GM23338 (cell line): Measurements from ENCODE around the gene PSMA5. TPM values are rescaled to one million over a fixed set of nuclear protein-coding genes. Genes with fewer than 3 reads are reported as not detected.

Experiments
- ATAC-seq: fragments of 200-7000 bp; cut with Tn5 transposase; 3 replicates; pipeline ENCODE4 v1.9.1; 2020
- DNase-seq: peaks from one replicate; pipeline ENCODE4 v3.0.0-alpha.2; 2015; ENCODE audit warnings: low spot score
- H2AFZ ChIP-seq: fragments of 200-600 bp; sonication (generic); 2 replicates; pipeline ENCODE4 v1.8.0; 2016; ENCODE audit warnings: antibody characterized with exemption, mild to moderate bottlenecking, moderate library complexity
- H3F3A ChIP-seq: fragments of 200-600 bp; sonication (generic); replicated peaks from 2 replicates; pipeline ENCODE4 v1.8.0; 2017; ENCODE audit warnings: antibody characterized with exemption, mixed run types, low read depth
- H3K27ac ChIP-seq: fragments of 200-600 bp; sonication (generic); 2 replicates; pipeline ENCODE4 v1.6.1; 2016; ENCODE audit warnings: low read depth
- H3K27me3 ChIP-seq: fragments of 200-600 bp; sonication (generic); 2 replicates; pipeline ENCODE4 v1.8.0; 2016; ENCODE audit warnings: mild to moderate bottlenecking, mixed run types, moderate library complexity; ENCODE audit not compliant: insufficient read depth
- H3K36me3 ChIP-seq: fragments of 200-600 bp; sonication (generic); 2 replicates; pipeline ENCODE4 v1.8.0; 2016; ENCODE audit warnings: mild to moderate bottlenecking; ENCODE audit not compliant: insufficient read depth
- H3K4me1 ChIP-seq: fragments of 200-600 bp; sonication (generic); 2 replicates; pipeline ENCODE4 v1.8.0; 2016; ENCODE audit warnings: mild to moderate bottlenecking, moderate library complexity; ENCODE audit not compliant: insufficient read depth
- H3K4me2 ChIP-seq: fragments of 200-600 bp; sonication (generic); 2 replicates; pipeline ENCODE4 v1.7.1; 2017; ENCODE audit warnings: mixed run types
- H3K4me3 ChIP-seq: fragments of 200-600 bp; sonication (generic); 2 replicates; pipeline ENCODE4 v1.6.1; 2016; ENCODE audit warnings: mixed run types
- H3K79me2 ChIP-seq: fragments of 200-600 bp; sonication (generic); replicated peaks from 2 replicates; pipeline ENCODE4 v1.8.0; 2017; ENCODE audit warnings: mild to moderate bottlenecking; ENCODE audit not compliant: insufficient read depth
- H3K9me2 ChIP-seq: fragments of 200-600 bp; sonication (generic); 2 replicates; pipeline ENCODE4 v1.8.0; 2017; ENCODE audit not compliant: insufficient read depth
- H4K20me1 ChIP-seq: fragments of 200-600 bp; sonication (generic); replicated peaks from 2 replicates; pipeline ENCODE4 v1.8.0; 2017; ENCODE audit warnings: mild to moderate bottlenecking; ENCODE audit not compliant: insufficient read depth
- H3K27ac Mint-ChIP-seq: 2 replicates; pipeline ENCODE4 v1.8.0; 2020; ENCODE audit warnings: inconsistent platforms, mild to moderate bottlenecking, moderate library complexity, mixed read lengths
- H3K27me3 Mint-ChIP-seq: 3 replicates; pipeline ENCODE4 v1.8.0; 2022; ENCODE audit warnings: low read depth, mild to moderate bottlenecking, moderate library complexity, mixed read lengths, inconsistent platforms; ENCODE audit not compliant: insufficient read depth, poor library complexity
- H3K36me3 Mint-ChIP-seq: 3 replicates; pipeline ENCODE4 v1.8.0; 2021; ENCODE audit warnings: low read depth, mild to moderate bottlenecking, inconsistent platforms, moderate library complexity, mixed read lengths
- H3K4me1 Mint-ChIP-seq: 3 replicates; pipeline ENCODE4 v1.8.0; 2020; ENCODE audit warnings: mild to moderate bottlenecking, inconsistent platforms, mixed read lengths
- H3K4me3 Mint-ChIP-seq: 3 replicates; pipeline ENCODE4 v1.8.0; 2021; ENCODE audit warnings: moderate library complexity, mild to moderate bottlenecking, inconsistent platforms, mixed read lengths
- H3K9me3 Mint-ChIP-seq: 3 replicates; pipeline ENCODE4 v1.8.0; 2020; ENCODE audit warnings: moderate library complexity, mild to moderate bottlenecking, inconsistent platforms, mixed read lengths
- CREB1 ChIP-seq: fragments of 250-450 bp; sonication (Bioruptor Pico); IDR thresholded peaks from 2 replicates; pipeline ENCODE4 v1.5.0; 2020; ENCODE audit warnings: low read depth, mild to moderate bottlenecking, moderate library complexity
- EZH2 ChIP-seq: fragments of 200-600 bp; sonication (generic); IDR thresholded peaks from one replicate; pipeline ENCODE4 v1.8.0; 2017; ENCODE audit warnings: antibody characterized with exemption, mild to moderate bottlenecking, low read depth; ENCODE audit not compliant: unreplicated experiment
- EZH2phosphoT487 ChIP-seq: fragments of 200-600 bp; sonication (generic); IDR thresholded peaks from one replicate; pipeline ENCODE4 v1.8.1; 2018; ENCODE audit warnings: antibody characterized with exemption; ENCODE audit not compliant: unreplicated experiment
- JUNB ChIP-seq: IDR thresholded peaks from one replicate; pipeline ENCODE4 v1.6.1; 2016; ENCODE audit warnings: antibody characterized with exemption; ENCODE audit not compliant: unreplicated experiment
- NANOG ChIP-seq: IDR thresholded peaks from 2 replicates; pipeline ENCODE4 v1.6.1; 2016; ENCODE audit warnings: antibody characterized with exemption, borderline replicate concordance
- POLR2AphosphoS5 ChIP-seq: IDR thresholded peaks from 2 replicates; pipeline ENCODE4 v1.6.1; 2016; ENCODE audit warnings: antibody characterized with exemption, low read depth
- STAT1 ChIP-seq: IDR thresholded peaks from one replicate; pipeline ENCODE4 v1.6.1; 2016; ENCODE audit warnings: antibody characterized with exemption; ENCODE audit not compliant: unreplicated experiment
- ZNF114 ChIP-seq: fragments of 250-450 bp; sonication (Bioruptor Pico); IDR thresholded peaks from 2 replicates; pipeline ENCODE4 v1.5.0; 2020; ENCODE audit warnings: mild to moderate bottlenecking, moderate library complexity
- ZNF331 ChIP-seq: fragments of 250-450 bp; sonication (Bioruptor Pico); IDR thresholded peaks from 2 replicates; pipeline ENCODE4 v1.5.0; 2020; ENCODE audit warnings: low read depth, mild to moderate bottlenecking, moderate library complexity
- polyA plus RNA-seq: library from polyadenylated mRNA; unstranded; fragments of >200 nt; fragmentation: Nextera tagmentation; extraction: Ambion mirVana; gene quantifications from 2 replicates; pipeline ENCODE4 v1.2.1, GENCODE V29; 2016
- total RNA-seq: library from RNA; depleted of rRNA; stranded (reverse); fragments of >200 nt; shearing (Covaris generic); gene quantifications from 2 replicates; pipeline ENCODE4 v1.2.3, GENCODE V29; 2014
- TF ChIP-seq, protein P1 (sequence below), 2 experiments: fragments of 200-600 bp in 1 of 2; sonication (generic) in 1 of 2; conservative IDR thresholded peaks; 2 replicates each; pipeline versions ENCODE4 v1.5.1 to v1.6.1; 2016 to 2017; ENCODE audit warnings: antibody characterized with exemption in 2 of 2, low read depth in 2 of 2, mild to moderate bottlenecking in 2 of 2, moderate library complexity in 1 of 2
- TF ChIP-seq, protein P2 (sequence below): IDR thresholded peaks from 2 replicates; pipeline ENCODE4 v1.6.1; 2016; ENCODE audit warnings: antibody characterized with exemption
- TF ChIP-seq, protein P3 (sequence below): IDR thresholded peaks from one replicate; pipeline ENCODE4 v1.6.1; 2018; ENCODE audit warnings: antibody characterized with exemption; ENCODE audit not compliant: unreplicated experiment

The PSMA5 gene
- total and polyA plus RNA-seq, 2 experiments from 2014 or later, result 104 to 126 TPM

DNA sequence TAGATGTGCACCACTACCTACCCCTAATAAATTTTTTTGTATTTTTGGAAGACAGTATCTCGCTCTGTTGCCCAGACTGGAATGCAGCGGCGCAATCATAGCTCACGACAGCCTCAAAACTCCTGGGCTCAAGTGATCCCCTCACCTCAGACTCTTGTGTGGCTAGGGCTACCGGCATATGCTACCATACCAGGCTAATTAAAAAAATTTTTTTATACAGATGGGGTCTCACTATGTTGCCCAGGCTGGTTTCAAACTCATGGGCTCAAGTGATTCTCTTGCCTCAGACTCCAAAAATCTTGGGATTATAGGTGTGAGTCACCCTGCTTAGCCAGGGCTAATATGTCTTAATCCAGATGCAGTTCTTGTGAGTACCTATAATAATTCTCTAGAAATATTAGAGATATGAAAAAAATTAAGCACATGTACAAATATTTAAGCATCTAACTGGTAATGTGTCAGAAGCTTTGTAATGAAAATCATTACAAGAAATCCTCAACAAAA lies 38.0 kb downstream of the PSMA5 start:
- H4K20me1 ChIP-seq, result peaks cover 18% of the 10 kb centered on the region; the same call in 1 of the 2 replicates
- H3K4me3 Mint-ChIP-seq, result no peak overlapping the region
- no peaks in the 10 kb centered on the region for H3K27me3 Mint-ChIP-seq
- DNase-seq, result no peak
- H3K27ac Mint-ChIP-seq, result no peak overlapping the region
- no peak overlapping the region for H3K4me2 ChIP-seq
- H3K27me3 ChIP-seq, result no peaks in the 10 kb centered on the region
- H3K4me1 Mint-ChIP-seq, result peaks cover 36% of the 10 kb centered on the region
- H2AFZ ChIP-seq, result no peak overlapping the region
- H3K36me3 ChIP-seq, result no peaks in the 10 kb centered on the region
- no peak for ATAC-seq
- H3K36me3 Mint-ChIP-seq, result peaks cover 7% of the 10 kb centered on the region; the same call in 2 of the 3 replicates
- no peaks in the 10 kb centered on the region for H3K9me2 ChIP-seq
- no peak overlapping the region for H3K4me3 ChIP-seq
- H3F3A ChIP-seq, result no peaks in the 10 kb centered on the region
- no peak overlapping the region for H3K27ac ChIP-seq
- H3K79me2 ChIP-seq, result peaks cover 95% of the 10 kb centered on the region
- peaks cover 35% of the 10 kb centered on the region for H3K4me1 ChIP-seq
- no peaks in the 10 kb centered on the region for H3K9me3 Mint-ChIP-seq
- TF ChIP-seq EZH2 (no peak), JUNB (no peak), NANOG (no peak)

DNA sequence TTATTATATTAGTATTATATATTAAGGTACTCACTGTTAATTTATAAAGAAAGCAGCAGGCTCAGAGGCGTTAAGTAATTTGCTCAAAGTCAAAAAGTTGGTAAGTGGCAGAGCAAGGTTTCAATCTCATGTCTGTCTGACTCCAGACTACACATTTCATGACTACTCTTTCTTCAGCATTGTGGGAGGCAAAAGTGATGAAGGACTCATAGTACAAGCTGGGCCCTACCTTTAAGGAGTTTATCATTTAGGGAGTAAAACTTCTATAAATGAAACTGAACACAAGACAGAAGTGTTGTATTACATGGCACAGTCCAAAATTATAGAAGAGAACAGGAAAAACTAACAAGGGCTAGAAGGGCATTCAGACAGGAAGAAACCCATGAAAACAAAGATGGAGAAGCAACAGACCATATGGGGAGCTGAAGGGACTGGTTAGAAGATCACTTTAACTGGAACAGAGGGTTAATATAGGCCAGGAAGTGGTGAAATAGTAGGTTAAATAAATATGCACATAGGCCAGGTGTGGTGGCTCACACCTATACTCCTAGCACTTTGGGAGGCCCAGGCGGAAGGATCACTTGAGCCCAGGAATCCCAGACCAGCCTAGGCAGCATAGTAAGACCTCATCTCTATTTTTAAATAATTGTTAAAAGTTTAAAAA lies 40.1 kb downstream of the PSMA5 start:
- Histone ChIP-seq H3K4me1 (peaks cover 32% of the 10 kb centered on the region), H3K9me2 (no peaks in the 10 kb centered on the region), H3K79me2 (peaks cover 91% of the 10 kb centered on the region), H3K27ac (no peak overlapping the region), H3K4me3 (no peak overlapping the region), H3K4me2 (no peak overlapping the region), H4K20me1 (peaks cover 7% of the 10 kb centered on the region; the same call in 1 of the 2 replicates), H2AFZ (no peak overlapping the region), H3K27me3 (no peaks in the 10 kb centered on the region), H3K36me3 (no peaks in the 10 kb centered on the region), H3F3A (no peaks in the 10 kb centered on the region)
- no peaks in the 10 kb centered on the region for H3K9me3 Mint-ChIP-seq
- no peaks in the 10 kb centered on the region for H3K27me3 Mint-ChIP-seq
- H3K4me1 Mint-ChIP-seq, result peaks cover 32% of the 10 kb centered on the region
- H3K27ac Mint-ChIP-seq, result no peak overlapping the region
- ATAC-seq, result no peak
- peaks cover 7% of the 10 kb centered on the region; the same call in 2 of the 3 replicates for H3K36me3 Mint-ChIP-seq
- no peak overlapping the region for H3K4me3 Mint-ChIP-seq
- no peak for DNase-seq
- no peak for TF ChIP-seq ZNF331 (CRISPR knock-in tag)
- TF ChIP-seq, protein P1, sequence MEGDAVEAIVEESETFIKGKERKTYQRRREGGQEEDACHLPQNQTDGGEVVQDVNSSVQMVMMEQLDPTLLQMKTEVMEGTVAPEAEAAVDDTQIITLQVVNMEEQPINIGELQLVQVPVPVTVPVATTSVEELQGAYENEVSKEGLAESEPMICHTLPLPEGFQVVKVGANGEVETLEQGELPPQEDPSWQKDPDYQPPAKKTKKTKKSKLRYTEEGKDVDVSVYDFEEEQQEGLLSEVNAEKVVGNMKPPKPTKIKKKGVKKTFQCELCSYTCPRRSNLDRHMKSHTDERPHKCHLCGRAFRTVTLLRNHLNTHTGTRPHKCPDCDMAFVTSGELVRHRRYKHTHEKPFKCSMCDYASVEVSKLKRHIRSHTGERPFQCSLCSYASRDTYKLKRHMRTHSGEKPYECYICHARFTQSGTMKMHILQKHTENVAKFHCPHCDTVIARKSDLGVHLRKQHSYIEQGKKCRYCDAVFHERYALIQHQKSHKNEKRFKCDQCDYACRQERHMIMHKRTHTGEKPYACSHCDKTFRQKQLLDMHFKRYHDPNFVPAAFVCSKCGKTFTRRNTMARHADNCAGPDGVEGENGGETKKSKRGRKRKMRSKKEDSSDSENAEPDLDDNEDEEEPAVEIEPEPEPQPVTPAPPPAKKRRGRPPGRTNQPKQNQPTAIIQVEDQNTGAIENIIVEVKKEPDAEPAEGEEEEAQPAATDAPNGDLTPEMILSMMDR (conservative IDR thresholded peaks at IDR 0.05; ENCODE audit: low read depth in 2 of 2), result no peak
- TF ChIP-seq EZH2phosphoT487, result no peak
- TF ChIP-seq, protein P2, sequence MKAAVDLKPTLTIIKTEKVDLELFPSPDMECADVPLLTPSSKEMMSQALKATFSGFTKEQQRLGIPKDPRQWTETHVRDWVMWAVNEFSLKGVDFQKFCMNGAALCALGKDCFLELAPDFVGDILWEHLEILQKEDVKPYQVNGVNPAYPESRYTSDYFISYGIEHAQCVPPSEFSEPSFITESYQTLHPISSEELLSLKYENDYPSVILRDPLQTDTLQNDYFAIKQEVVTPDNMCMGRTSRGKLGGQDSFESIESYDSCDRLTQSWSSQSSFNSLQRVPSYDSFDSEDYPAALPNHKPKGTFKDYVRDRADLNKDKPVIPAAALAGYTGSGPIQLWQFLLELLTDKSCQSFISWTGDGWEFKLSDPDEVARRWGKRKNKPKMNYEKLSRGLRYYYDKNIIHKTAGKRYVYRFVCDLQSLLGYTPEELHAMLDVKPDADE, result no peak
- TF ChIP-seq EZH2, result no peak
- TF ChIP-seq, protein P3, sequence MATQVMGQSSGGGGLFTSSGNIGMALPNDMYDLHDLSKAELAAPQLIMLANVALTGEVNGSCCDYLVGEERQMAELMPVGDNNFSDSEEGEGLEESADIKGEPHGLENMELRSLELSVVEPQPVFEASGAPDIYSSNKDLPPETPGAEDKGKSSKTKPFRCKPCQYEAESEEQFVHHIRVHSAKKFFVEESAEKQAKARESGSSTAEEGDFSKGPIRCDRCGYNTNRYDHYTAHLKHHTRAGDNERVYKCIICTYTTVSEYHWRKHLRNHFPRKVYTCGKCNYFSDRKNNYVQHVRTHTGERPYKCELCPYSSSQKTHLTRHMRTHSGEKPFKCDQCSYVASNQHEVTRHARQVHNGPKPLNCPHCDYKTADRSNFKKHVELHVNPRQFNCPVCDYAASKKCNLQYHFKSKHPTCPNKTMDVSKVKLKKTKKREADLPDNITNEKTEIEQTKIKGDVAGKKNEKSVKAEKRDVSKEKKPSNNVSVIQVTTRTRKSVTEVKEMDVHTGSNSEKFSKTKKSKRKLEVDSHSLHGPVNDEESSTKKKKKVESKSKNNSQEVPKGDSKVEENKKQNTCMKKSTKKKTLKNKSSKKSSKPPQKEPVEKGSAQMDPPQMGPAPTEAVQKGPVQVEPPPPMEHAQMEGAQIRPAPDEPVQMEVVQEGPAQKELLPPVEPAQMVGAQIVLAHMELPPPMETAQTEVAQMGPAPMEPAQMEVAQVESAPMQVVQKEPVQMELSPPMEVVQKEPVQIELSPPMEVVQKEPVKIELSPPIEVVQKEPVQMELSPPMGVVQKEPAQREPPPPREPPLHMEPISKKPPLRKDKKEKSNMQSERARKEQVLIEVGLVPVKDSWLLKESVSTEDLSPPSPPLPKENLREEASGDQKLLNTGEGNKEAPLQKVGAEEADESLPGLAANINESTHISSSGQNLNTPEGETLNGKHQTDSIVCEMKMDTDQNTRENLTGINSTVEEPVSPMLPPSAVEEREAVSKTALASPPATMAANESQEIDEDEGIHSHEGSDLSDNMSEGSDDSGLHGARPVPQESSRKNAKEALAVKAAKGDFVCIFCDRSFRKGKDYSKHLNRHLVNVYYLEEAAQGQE, result no peak
- TF ChIP-seq CREB1 (CRISPR knock-in tag), result no peak
- TF ChIP-seq STAT1, result no peak
- no peak for TF ChIP-seq NANOG
- no peak for TF ChIP-seq POLR2AphosphoS5
- no peak for TF ChIP-seq JUNB
- no peak for TF ChIP-seq ZNF114
